ENCODE measurements around the gene UBASH3B. TPM values are rescaled to one million over a fixed set of nuclear protein-coding genes. Genes with fewer than 3 reads are reported as not detected.

UBASH3B gene
- total RNA-seq, 1 experiment from 2014 or later = 10.3 TPM

DNA sequence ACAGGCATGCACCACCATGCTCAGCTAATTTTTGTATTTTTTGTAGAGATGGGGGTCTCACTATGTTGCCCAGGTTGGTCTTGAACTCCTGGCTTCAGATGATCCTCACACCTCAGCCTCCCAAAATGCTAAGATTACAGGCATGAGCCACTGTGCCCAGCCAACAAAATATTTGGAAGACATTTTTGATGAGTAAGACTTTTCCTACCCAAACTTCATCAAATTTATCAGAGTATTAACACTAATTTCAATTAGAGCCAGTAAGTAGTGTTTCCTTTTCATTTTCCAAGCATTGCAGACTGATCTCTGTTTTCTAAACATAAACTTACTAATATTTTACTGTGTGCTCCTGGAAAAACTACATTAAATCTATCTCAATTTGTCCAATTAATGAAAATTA, 181.4 kb downstream of the UBASH3B start:
- intact Hi-C loops (cut with micrococcal nuclease) = no loop called here
- Mint-ChIP-seq H3K4me3 (ENCODE audit: unreplicated experiment) (no peak overlapping the region), H3K27me3 (ENCODE audit: insufficient read depth, unreplicated experiment) (no peaks in the 10 kb centered on the region), H3K36me3 (ENCODE audit: insufficient read depth, unreplicated experiment) (no peaks in the 10 kb centered on the region), H3K27ac (ENCODE audit: low read depth, unreplicated experiment) (no peak overlapping the region), H3K4me1 (ENCODE audit: insufficient read depth, unreplicated experiment) (no peaks in the 10 kb centered on the region), H3K9me3 (ENCODE audit: unreplicated experiment) (no peaks in the 10 kb centered on the region)
- BruUV-seq (replicated peaks) = no TSS peak
- no peak for DNase-seq (ENCODE audit: unreplicated experiment)
- CTCF ChIA-PET = interaction anchor here (0.6 to 1.0 kb wide), 3 partner anchors 20 to 173 kb away, joined by 3 read pairs; no protein-coding TSS in a partner anchor
- POLR2A ChIA-PET = no interaction called here
- TF ChIP-seq, protein P1, sequence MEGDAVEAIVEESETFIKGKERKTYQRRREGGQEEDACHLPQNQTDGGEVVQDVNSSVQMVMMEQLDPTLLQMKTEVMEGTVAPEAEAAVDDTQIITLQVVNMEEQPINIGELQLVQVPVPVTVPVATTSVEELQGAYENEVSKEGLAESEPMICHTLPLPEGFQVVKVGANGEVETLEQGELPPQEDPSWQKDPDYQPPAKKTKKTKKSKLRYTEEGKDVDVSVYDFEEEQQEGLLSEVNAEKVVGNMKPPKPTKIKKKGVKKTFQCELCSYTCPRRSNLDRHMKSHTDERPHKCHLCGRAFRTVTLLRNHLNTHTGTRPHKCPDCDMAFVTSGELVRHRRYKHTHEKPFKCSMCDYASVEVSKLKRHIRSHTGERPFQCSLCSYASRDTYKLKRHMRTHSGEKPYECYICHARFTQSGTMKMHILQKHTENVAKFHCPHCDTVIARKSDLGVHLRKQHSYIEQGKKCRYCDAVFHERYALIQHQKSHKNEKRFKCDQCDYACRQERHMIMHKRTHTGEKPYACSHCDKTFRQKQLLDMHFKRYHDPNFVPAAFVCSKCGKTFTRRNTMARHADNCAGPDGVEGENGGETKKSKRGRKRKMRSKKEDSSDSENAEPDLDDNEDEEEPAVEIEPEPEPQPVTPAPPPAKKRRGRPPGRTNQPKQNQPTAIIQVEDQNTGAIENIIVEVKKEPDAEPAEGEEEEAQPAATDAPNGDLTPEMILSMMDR (IDR thresholded peaks at IDR 0.05; ENCODE audit: unreplicated experiment) = no peak

- intact Hi-C loops (cut with micrococcal nuclease) = no loop called here
- no TSS peak for BruUV-seq (replicated peaks)
- Mint-ChIP-seq H3K4me1 (ENCODE audit: insufficient read depth, unreplicated experiment) (no peaks in the 10 kb centered on the region), H3K27me3 (ENCODE audit: insufficient read depth, unreplicated experiment) (no peaks in the 10 kb centered on the region), H3K27ac (ENCODE audit: low read depth, unreplicated experiment) (no peak overlapping the region), H3K36me3 (ENCODE audit: insufficient read depth, unreplicated experiment) (no peaks in the 10 kb centered on the region), H3K4me3 (ENCODE audit: unreplicated experiment) (no peak overlapping the region), H3K9me3 (ENCODE audit: unreplicated experiment) (no peaks in the 10 kb centered on the region)
- no peak for DNase-seq (ENCODE audit: unreplicated experiment)
- ChIA-PET CTCF (interaction anchor here (3.1 to 3.4 kb wide), 2 partner anchors 15 to 41 kb away, joined by 16 read pairs; no protein-coding TSS in a partner anchor), POLR2A (no interaction called here)
- TF ChIP-seq, protein P1 (IDR thresholded peaks at IDR 0.05; ENCODE audit: unreplicated experiment) = no peak
Observed at GRCh38 chr11:122837528-122838346, 182.2 kb downstream of the UBASH3B start.

DNA sequence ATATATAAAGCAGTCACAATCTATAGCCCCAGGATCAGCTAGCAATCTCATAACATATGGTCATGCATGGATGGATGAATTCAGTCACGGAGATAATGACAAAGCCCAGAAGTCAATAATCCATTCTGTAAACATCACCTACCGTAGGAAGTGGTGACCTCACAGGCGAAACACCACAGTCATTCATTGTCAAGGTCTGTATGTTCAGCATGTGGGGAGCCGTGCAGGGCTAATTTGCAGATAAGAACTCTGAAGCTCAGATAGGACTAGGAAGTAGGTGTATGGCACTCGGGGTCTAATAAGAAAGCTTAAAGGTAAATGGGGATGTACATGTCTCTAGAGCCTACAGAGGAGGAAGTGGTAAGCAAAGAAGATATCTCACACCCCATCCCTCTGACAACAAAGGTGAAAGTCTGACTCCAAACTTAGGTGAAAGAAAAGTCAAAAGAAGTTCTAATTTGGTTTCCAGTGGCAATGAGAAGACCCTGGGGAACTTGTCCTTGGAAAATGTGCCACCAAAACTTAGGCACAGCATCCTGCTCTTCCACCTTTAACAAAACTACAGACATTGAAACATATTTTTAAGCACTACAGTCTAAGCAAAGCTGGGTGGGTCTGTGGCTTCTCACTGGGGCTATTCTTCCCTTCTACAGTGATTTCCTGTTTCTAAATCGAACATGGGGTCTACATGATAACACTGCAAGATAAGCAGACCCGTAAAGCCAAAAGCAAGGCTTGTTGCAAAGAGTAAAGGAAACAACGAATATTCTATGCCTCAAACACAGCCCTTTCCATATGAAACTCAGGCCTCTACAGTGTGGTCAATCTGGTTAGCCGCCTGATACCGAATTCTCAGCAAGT, 188.0 kb downstream of the UBASH3B start:
- BruUV-seq (replicated peaks) = no TSS peak
- Mint-ChIP-seq H3K36me3 (ENCODE audit: insufficient read depth, unreplicated experiment) (no peaks in the 10 kb centered on the region), H3K27me3 (ENCODE audit: insufficient read depth, unreplicated experiment) (no peaks in the 10 kb centered on the region), H3K9me3 (ENCODE audit: unreplicated experiment) (no peaks in the 10 kb centered on the region), H3K4me1 (ENCODE audit: insufficient read depth, unreplicated experiment) (no peaks in the 10 kb centered on the region), H3K27ac (ENCODE audit: low read depth, unreplicated experiment) (no peak overlapping the region), H3K4me3 (ENCODE audit: unreplicated experiment) (no peak overlapping the region)
- CTCF ChIA-PET = interaction anchor here (0.6 to 2.8 kb wide), 4 partner anchors 10 to 728 kb away, joined by 3 to 13 read pairs (median 7); no protein-coding TSS in a partner anchor
- TF ChIP-seq, protein P1 (IDR thresholded peaks at IDR 0.05; ENCODE audit: unreplicated experiment) = no peak
- POLR2A ChIA-PET = no interaction called here
- intact Hi-C loops (cut with micrococcal nuclease) = no loop called here
- no peak for DNase-seq (ENCODE audit: unreplicated experiment)

DNA sequence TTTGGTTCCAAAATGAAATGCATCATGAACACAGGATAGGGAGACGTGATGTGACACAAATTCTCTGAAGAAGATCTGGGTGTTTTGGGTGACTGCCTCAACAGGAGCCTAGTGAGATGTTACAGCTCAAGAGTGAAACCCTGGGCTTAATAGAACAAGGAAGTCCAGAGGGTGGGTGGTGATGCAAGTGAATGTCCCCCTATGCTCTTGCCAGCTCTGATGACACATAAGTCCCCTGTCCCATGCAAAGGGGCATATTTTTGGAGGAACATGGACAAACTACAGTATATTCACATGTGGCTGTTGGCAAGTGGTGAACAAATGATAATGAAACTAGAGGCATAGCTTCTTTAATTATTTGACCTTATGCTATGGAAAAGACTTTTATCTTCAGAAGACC, 191.9 kb downstream of the UBASH3B start:
- ChIA-PET POLR2A (no interaction called here), CTCF (interaction anchor here (0.6 to 1.7 kb wide), 5 partner anchors 15 to 588 kb away, joined by 3 to 14 read pairs (median 3); no protein-coding TSS in a partner anchor)
- TF ChIP-seq, protein P1 (IDR thresholded peaks at IDR 0.05; ENCODE audit: unreplicated experiment) = no peak
- Mint-ChIP-seq H3K27ac (ENCODE audit: low read depth, unreplicated experiment) (no peak overlapping the region), H3K4me3 (ENCODE audit: unreplicated experiment) (no peak overlapping the region), H3K36me3 (ENCODE audit: insufficient read depth, unreplicated experiment) (no peaks in the 10 kb centered on the region), H3K27me3 (ENCODE audit: insufficient read depth, unreplicated experiment) (no peaks in the 10 kb centered on the region), H3K4me1 (ENCODE audit: insufficient read depth, unreplicated experiment) (peaks cover 3% of the 10 kb centered on the region), H3K9me3 (ENCODE audit: unreplicated experiment) (no peaks in the 10 kb centered on the region)
- no peak for DNase-seq (ENCODE audit: unreplicated experiment)
- intact Hi-C loops (cut with micrococcal nuclease) = no loop called here
- no TSS peak for BruUV-seq (replicated peaks)
